GM12874 (cell line): ENCODE results near the gene SLC22A23.

Experiments used
- CTCF ChIP-seq: IDR thresholded peaks from 2 replicates; pipeline ENCODE4 v1.5.1; 2011; ENCODE audit warnings: low read depth, mild to moderate bottlenecking, control low read depth, low read length, moderate library complexity; ENCODE audit not compliant: insufficient read depth

Gene SLC22A23

DNA sequence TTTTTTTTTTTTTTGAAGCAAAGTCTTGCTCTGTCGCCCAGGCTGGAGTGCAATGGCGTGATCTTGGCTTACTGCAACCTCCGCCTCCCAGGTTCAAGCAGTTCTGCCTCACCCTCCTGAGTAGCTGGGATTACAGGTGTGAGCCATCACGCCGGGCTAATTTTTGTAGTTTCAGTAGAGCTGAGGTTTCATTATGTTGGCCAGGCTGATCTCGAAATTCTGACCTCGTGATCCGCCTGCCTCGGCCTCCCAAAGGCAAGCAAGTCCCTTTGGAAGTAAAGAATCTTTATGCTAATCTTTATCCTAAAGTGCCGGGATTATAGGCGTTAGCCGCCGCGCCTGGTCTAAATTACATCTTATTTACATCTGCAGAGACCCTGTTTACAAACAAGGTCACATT, 196.6 kb downstream of the SLC22A23 start:
- TF ChIP-seq CTCF, result no peak

- TF ChIP-seq CTCF, result no peak
Measured at GRCh38 chr6:3259491-3259958, 197.3 kb downstream of the SLC22A23 start.

- TF ChIP-seq CTCF, result no peak
Measured at GRCh38 chr6:3258720-3259490, 197.9 kb downstream of the SLC22A23 start, which contains the start of gene PSMG4. Gene PSMG4 (plus strand): TSS chr6:3258947. CDS start chr6:3259023, 76 bp downstream.

- no peak for TF ChIP-seq CTCF
Measured at GRCh38 chr6:3258201-3258600, 198.6 kb downstream of the SLC22A23 start.

DNA sequence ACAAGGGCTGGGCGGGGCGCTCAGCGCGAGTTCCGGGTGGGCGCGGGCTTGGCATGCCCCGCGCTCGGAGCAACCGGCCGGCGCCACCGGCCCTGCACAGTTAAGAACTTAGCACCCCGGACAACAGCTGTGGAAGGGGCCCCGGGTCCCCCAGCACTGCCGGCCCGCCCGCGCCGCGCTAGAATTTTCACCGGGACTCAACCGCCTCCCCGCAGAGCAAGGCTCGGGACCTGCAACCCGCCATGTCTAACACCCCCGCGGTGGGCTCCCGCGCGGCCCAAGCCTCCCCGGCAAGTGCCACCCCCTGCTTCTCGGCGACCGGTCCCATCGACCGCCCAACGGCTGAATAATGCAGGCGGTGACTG, 203.3 kb downstream of the SLC22A23 start:
- no peak for TF ChIP-seq CTCF

- TF ChIP-seq CTCF, result no peak
Measured at GRCh38 chr6:3252861-3253596, 203.8 kb downstream of the SLC22A23 start.

GRCh38 chr6:3252369-3252768, 204.5 kb downstream of the SLC22A23 start:
- TF ChIP-seq CTCF, result no peak
